PFSK-1 (cell line): ENCODE data around the gene PODXL2.

ENCODE experiments used
- FOXP2 ChIP-seq: optimal IDR thresholded peaks from 2 replicates; pipeline ENCODE3; 2011; ENCODE audit warnings: borderline replicate concordance, control low read depth, inconsistent platforms; ENCODE audit not compliant: insufficient read depth; ENCODE audit errors: extremely low read length, extremely low read depth
- POLR2AphosphoS5 ChIP-seq: IDR thresholded peaks from 2 replicates; pipeline ENCODE4 v1.6.1; 2012; ENCODE audit warnings: low read depth, mild to moderate bottlenecking, control low read depth, low read length, moderate library complexity
- SIN3A ChIP-seq: IDR thresholded peaks from 2 replicates; pipeline ENCODE4 v1.6.1; 2012; ENCODE audit warnings: mild to moderate bottlenecking, low read length, moderate library complexity, borderline replicate concordance; ENCODE audit not compliant: insufficient read depth
- TAF1 ChIP-seq: IDR thresholded peaks from 2 replicates; pipeline ENCODE4 v1.6.1; 2012; ENCODE audit warnings: low read length, control low read depth, borderline replicate concordance; ENCODE audit not compliant: insufficient read depth
- TF ChIP-seq, protein P1 (sequence below), 2 experiments: IDR thresholded peaks; 2 replicates each; pipeline versions ENCODE4 v1.6.1 to v1.8.0; 2011 to 2012; ENCODE audit warnings: low read depth in 2 of 2, low read length in 2 of 2, control low read depth in 1 of 2, inconsistent platforms in 1 of 2, mild to moderate bottlenecking in 1 of 2, moderate library complexity in 1 of 2; ENCODE audit not compliant: insufficient read depth in 1 of 2

DNA sequence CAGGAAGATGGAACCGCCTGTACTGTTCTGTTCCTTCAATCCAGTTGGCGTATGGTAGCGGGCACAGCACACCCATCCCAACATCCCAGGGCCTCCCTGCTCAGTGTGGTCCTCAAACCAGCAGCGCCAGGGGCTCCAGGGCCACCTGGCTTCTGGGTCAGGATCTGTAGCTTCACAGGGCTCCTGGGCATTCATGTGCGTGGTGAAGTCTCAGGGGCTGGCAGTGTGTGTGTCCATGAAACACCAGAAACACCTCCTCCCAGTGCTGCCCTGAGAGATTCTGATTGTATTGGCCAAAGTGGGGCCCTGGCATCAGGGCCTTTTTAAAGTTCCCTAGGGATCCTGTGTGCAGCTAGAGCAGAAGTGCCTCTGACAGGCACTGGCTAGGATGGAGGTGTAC is 85.9 kb downstream of the PODXL2 start:
- TF ChIP-seq POLR2AphosphoS5 (no peak), TAF1 (no peak), FOXP2 (no peak), SIN3A (no peak)
- TF ChIP-seq, protein P1, sequence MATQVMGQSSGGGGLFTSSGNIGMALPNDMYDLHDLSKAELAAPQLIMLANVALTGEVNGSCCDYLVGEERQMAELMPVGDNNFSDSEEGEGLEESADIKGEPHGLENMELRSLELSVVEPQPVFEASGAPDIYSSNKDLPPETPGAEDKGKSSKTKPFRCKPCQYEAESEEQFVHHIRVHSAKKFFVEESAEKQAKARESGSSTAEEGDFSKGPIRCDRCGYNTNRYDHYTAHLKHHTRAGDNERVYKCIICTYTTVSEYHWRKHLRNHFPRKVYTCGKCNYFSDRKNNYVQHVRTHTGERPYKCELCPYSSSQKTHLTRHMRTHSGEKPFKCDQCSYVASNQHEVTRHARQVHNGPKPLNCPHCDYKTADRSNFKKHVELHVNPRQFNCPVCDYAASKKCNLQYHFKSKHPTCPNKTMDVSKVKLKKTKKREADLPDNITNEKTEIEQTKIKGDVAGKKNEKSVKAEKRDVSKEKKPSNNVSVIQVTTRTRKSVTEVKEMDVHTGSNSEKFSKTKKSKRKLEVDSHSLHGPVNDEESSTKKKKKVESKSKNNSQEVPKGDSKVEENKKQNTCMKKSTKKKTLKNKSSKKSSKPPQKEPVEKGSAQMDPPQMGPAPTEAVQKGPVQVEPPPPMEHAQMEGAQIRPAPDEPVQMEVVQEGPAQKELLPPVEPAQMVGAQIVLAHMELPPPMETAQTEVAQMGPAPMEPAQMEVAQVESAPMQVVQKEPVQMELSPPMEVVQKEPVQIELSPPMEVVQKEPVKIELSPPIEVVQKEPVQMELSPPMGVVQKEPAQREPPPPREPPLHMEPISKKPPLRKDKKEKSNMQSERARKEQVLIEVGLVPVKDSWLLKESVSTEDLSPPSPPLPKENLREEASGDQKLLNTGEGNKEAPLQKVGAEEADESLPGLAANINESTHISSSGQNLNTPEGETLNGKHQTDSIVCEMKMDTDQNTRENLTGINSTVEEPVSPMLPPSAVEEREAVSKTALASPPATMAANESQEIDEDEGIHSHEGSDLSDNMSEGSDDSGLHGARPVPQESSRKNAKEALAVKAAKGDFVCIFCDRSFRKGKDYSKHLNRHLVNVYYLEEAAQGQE (IDR thresholded peaks at IDR 0.05; ENCODE audit: insufficient read depth in 1 of 2, low read depth in 2 of 2, low read length in 2 of 2): no peak
